Fibroblast of skin of abdomen (primary cell): ENCODE data around the gene OVOL3. TPM values are rescaled to one million over a fixed set of nuclear protein-coding genes. Genes with fewer than 3 reads are reported as not detected.
"Not testable (repeated sequence)": the region's sequence is repeated elsewhere in the genome, so short reads cannot be mapped to it uniquely, and the experiment has no call there.

Experiments used
- DNase-seq: peaks from one replicate; pipeline ENCODE4 v3.0.0-alpha.2; 2013
- polyA plus RNA-seq, 2 experiments: library from polyadenylated mRNA; unstranded; fragments of 120-200 nt; gene quantifications; one replicate each; pipeline ENCODE4 v1.2.1, GENCODE V29; 2013; ENCODE audit not compliant: insufficient read length in 2 of 2

Gene OVOL3
- polyA plus RNA-seq (2013, experiment 1 of 2; ENCODE audit: insufficient read length), result not detected
- polyA plus RNA-seq (2013, experiment 2 of 2; ENCODE audit: insufficient read length), result not detected

GRCh38 chr19:36110487-36111199, at the start of gene OVOL3:
TSS of gene OVOL3 (plus strand) at chr19:36111143. CDS start at chr19:36111203, 60 bp downstream.
- no peak for DNase-seq

GRCh38 chr19:36061367-36061766, 49.6 kb upstream of the OVOL3 start:
- no peak for DNase-seq

- DNase-seq, result no peak
Measured at GRCh38 chr19:36064826-36065225, 46.1 kb upstream of the OVOL3 start.

- no peak for DNase-seq
Measured at GRCh38 chr19:36067681-36068080, 43.3 kb upstream of the OVOL3 start.

GRCh38 chr19:36068810-36069499, 42.0 kb upstream of the OVOL3 start:
- not testable (repeated sequence) for DNase-seq

- no peak for DNase-seq
Measured at GRCh38 chr19:36072081-36072480, 38.9 kb upstream of the OVOL3 start.

GRCh38 chr19:36073121-36073876, 37.6 kb upstream of the OVOL3 start:
- DNase-seq, result no peak

GRCh38 chr19:36079389-36079945, 31.5 kb upstream of the OVOL3 start:
- no peak for DNase-seq

GRCh38 chr19:36081385-36081784, 29.6 kb upstream of the OVOL3 start:
- DNase-seq, result no peak

GRCh38 chr19:36081894-36082293, 29.0 kb upstream of the OVOL3 start:
- DNase-seq, result no peak

GRCh38 chr19:36082916-36083315, 28.0 kb upstream of the OVOL3 start:
- DNase-seq, result no peak

GRCh38 chr19:36084231-36085009, 26.5 kb upstream of the OVOL3 start:
- DNase-seq, result no peak

GRCh38 chr19:36086326-36086725, 24.6 kb upstream of the OVOL3 start:
- DNase-seq, result no peak

- DNase-seq, result no peak
Measured at GRCh38 chr19:36089847-36090246, 21.1 kb upstream of the OVOL3 start.

- DNase-seq, result no peak
Measured at GRCh38 chr19:36090910-36091695, 19.8 kb upstream of the OVOL3 start.

GRCh38 chr19:36092566-36092965, 18.4 kb upstream of the OVOL3 start:
- DNase-seq, result no peak

GRCh38 chr19:36093146-36093662, 17.7 kb upstream of the OVOL3 start:
- DNase-seq, result no peak

GRCh38 chr19:36093687-36094086, 17.3 kb upstream of the OVOL3 start:
- DNase-seq, result no peak

- no peak for DNase-seq
Measured at GRCh38 chr19:36097036-36097435, 13.9 kb upstream of the OVOL3 start.

GRCh38 chr19:36099166-36099785, 11.7 kb upstream of the OVOL3 start:
- DNase-seq, result no peak

- DNase-seq, result no peak
Measured at GRCh38 chr19:36100476-36100875, 10.5 kb upstream of the OVOL3 start.
